HL-60 (cell line): ENCODE results near the gene BRWD1.

ENCODE experiments used
- DNase-seq, 2 experiments: peaks; one replicate each; pipeline ENCODE4 v3.0.0-alpha.2; 2010 to 2020; ENCODE audit warnings: low read depth in 1 of 2, low spot score in 1 of 2
- H3K27ac ChIP-seq: fragments of 250-450 bp; sonication (Bioruptor Pico); replicated peaks from 2 replicates; pipeline ENCODE4 v1.5.1; 2020; ENCODE audit warnings: mild to moderate bottlenecking, moderate library complexity
- H3K27me3 ChIP-seq: fragments of 250-450 bp; sonication (Bioruptor Pico); 2 replicates; pipeline ENCODE4 v1.5.1; 2021; ENCODE audit warnings: mild to moderate bottlenecking, moderate library complexity; ENCODE audit not compliant: insufficient read depth, poor library complexity, severe bottlenecking
- H3K4me3 ChIP-seq: replicated peaks from 2 replicates; pipeline ENCODE4 v1.5.1; 2011; ENCODE audit warnings: mild to moderate bottlenecking, control low read depth, low read length; ENCODE audit not compliant: insufficient read depth
- GABPA ChIP-seq: IDR thresholded peaks from 2 replicates; pipeline ENCODE4 v1.6.1; 2012; ENCODE audit warnings: low read depth
- POLR2AphosphoS5 ChIP-seq: IDR thresholded peaks from 2 replicates; pipeline ENCODE4 v1.6.1; 2012; ENCODE audit warnings: low read depth
- SPI1 ChIP-seq: IDR thresholded peaks from 2 replicates; pipeline ENCODE4 v1.6.1; 2012; ENCODE audit warnings: low read depth, mild to moderate bottlenecking, borderline replicate concordance
- TF ChIP-seq, protein P1 (sequence below): IDR thresholded peaks from one replicate; pipeline ENCODE4 v1.5.1; 2011; ENCODE audit warnings: low read length, control low read depth, inconsistent platforms; ENCODE audit not compliant: insufficient read depth
- TF ChIP-seq, protein P2 (sequence below): IDR thresholded peaks from 2 replicates; pipeline ENCODE4 v1.6.1; 2012; ENCODE audit warnings: low read depth; ENCODE audit not compliant: insufficient replicate concordance

The BRWD1 gene

GRCh38 chr21:39313042-39313570 is 326 bp downstream of the BRWD1 start:
- no peak for TF ChIP-seq GABPA
- no peak for TF ChIP-seq SPI1
- TF ChIP-seq, protein P1, sequence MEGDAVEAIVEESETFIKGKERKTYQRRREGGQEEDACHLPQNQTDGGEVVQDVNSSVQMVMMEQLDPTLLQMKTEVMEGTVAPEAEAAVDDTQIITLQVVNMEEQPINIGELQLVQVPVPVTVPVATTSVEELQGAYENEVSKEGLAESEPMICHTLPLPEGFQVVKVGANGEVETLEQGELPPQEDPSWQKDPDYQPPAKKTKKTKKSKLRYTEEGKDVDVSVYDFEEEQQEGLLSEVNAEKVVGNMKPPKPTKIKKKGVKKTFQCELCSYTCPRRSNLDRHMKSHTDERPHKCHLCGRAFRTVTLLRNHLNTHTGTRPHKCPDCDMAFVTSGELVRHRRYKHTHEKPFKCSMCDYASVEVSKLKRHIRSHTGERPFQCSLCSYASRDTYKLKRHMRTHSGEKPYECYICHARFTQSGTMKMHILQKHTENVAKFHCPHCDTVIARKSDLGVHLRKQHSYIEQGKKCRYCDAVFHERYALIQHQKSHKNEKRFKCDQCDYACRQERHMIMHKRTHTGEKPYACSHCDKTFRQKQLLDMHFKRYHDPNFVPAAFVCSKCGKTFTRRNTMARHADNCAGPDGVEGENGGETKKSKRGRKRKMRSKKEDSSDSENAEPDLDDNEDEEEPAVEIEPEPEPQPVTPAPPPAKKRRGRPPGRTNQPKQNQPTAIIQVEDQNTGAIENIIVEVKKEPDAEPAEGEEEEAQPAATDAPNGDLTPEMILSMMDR = no peak
- TF ChIP-seq POLR2AphosphoS5 = no peak
- TF ChIP-seq, protein P2, sequence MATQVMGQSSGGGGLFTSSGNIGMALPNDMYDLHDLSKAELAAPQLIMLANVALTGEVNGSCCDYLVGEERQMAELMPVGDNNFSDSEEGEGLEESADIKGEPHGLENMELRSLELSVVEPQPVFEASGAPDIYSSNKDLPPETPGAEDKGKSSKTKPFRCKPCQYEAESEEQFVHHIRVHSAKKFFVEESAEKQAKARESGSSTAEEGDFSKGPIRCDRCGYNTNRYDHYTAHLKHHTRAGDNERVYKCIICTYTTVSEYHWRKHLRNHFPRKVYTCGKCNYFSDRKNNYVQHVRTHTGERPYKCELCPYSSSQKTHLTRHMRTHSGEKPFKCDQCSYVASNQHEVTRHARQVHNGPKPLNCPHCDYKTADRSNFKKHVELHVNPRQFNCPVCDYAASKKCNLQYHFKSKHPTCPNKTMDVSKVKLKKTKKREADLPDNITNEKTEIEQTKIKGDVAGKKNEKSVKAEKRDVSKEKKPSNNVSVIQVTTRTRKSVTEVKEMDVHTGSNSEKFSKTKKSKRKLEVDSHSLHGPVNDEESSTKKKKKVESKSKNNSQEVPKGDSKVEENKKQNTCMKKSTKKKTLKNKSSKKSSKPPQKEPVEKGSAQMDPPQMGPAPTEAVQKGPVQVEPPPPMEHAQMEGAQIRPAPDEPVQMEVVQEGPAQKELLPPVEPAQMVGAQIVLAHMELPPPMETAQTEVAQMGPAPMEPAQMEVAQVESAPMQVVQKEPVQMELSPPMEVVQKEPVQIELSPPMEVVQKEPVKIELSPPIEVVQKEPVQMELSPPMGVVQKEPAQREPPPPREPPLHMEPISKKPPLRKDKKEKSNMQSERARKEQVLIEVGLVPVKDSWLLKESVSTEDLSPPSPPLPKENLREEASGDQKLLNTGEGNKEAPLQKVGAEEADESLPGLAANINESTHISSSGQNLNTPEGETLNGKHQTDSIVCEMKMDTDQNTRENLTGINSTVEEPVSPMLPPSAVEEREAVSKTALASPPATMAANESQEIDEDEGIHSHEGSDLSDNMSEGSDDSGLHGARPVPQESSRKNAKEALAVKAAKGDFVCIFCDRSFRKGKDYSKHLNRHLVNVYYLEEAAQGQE = no peak
- peak; percentile 47 to 55 for DNase-seq
- peak overlapping the region; percentile 66 for H3K4me3 ChIP-seq
- H3K27me3 ChIP-seq = no peaks in the 10 kb centered on the region
- peak overlapping the region; percentile 96 for H3K27ac ChIP-seq

- peak; percentile 78 to 90 for DNase-seq
- Histone ChIP-seq H3K4me3 (peak overlapping the region; percentile 66), H3K27me3 (no peaks in the 10 kb centered on the region), H3K27ac (peak overlapping the region; percentile 96)
- TF ChIP-seq, protein P2 = no peak
- TF ChIP-seq GABPA = no peak
- no peak for TF ChIP-seq SPI1
- TF ChIP-seq POLR2AphosphoS5 = no peak
- TF ChIP-seq, protein P1 = no peak
Observed at GRCh38 chr21:39312112-39313041, 1.1 kb downstream of the BRWD1 start.

DNA sequence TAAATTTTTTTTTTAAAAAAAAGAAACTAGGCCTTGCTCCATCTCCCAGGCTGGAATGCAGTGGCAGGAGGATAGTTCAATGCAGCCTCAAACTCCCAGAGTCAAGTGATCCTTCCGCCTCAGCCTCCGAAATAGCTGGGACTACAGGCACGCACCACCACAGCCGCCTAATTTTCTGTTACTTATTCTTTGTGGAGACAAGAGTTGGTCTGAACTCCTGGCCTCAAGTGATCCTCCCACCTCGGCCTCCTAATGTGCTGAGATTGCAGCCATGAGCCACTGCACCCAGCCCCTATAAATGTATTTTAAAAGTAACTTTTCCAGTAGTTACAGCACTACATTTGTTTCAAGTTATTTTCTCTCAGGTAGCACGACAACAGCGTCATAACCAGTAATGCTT is 2.3 kb downstream of the BRWD1 start:
- Histone ChIP-seq H3K4me3 (no peak overlapping the region), H3K27ac (no peak overlapping the region), H3K27me3 (no peaks in the 10 kb centered on the region)
- DNase-seq = no peak
- TF ChIP-seq POLR2AphosphoS5 = no peak
- TF ChIP-seq, protein P1 = no peak
- TF ChIP-seq SPI1 = no peak
- no peak for TF ChIP-seq GABPA
- TF ChIP-seq, protein P2 = no peak
